NCI-H524 treated with DMSO at 0.1 percent for 48 hours (cell line): ENCODE results near the gene TSPAN17.
A peak's percentile ranks its signal among the peaks of the same experiment; 100 is the strongest.

ENCODE experiments used
- DNase-seq: peaks from one replicate; lab custom pipeline; 2025; lab: John Stamatoyannopoulos, UW

The TSPAN17 gene

DNA sequence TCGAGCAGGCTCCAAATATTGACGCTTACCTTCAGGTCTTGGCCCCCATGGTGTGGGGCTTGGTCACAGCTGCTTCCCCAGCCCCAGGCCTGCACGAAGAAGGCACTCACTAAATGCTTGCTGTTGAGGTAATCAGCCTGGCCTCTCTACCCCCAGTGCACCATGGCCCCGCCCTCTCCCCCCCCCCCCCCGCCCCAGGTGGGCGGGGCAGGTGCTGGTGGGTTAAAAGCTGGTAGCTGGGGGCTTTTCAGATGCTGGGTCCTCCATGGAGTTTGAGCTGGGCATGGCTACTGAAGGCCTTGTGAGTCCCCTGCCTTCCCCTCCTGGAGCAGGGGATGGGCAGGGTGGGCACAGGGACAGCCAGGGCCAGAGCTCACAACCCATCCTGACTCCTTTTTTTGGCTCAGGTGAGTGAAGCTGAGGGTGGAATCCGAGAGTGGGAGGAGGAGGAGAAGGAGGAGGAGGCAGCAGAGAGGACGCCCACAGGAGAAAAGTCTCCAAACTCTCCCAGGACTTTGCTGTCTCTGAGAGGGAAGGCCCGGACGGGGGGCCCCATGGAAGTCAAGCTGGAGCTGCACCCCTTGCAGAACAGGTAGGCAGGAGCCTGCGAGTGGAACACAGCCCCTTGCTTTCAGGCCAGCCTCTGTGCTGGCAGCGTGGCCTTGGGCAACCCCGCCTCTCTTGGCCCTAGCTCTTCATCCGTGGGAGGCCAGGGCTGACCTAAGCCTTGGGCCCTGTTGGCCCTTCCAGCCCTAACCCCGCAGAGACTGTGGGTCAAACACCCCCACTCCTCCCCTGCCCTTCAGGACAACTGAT lies 4.4 kb upstream of the TSPAN17 start:
- DNase-seq, result no peak

DNA sequence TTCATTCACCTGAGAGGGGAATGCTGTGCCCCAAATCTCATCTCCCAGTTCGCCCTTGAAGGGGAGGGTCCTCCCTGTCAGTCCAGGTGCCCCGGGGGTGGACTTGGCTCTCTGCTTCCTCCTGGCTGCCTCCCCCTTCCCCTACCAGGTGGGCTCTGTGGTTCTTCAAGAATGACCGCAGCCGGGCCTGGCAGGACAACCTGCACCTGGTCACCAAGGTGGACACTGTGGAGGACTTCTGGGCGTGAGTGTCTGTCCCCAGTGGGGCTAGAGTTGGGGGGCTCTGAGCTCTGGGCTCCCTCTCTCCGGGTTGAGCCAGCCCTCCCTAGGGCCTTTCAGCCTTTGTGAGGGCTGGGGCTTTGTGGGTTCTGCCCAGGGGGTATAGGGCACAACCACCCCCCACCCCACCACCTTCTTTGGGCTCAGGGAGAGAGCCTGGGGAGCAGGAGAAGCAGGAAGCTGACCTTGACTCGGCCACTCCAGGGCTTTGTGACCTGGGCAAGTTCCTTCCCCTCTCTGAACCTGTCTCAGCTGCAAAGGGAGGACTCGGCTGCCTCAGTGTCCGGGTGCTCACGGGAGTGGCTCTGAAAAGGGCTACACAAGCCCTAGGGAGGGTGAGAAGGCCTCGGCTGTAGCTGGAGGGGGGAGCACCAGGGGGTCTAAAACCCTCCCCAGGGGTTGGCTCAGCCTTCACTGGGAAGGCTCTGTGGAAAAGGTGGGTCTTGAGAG lies 3.6 kb upstream of the TSPAN17 start:
- no peak for DNase-seq

DNA sequence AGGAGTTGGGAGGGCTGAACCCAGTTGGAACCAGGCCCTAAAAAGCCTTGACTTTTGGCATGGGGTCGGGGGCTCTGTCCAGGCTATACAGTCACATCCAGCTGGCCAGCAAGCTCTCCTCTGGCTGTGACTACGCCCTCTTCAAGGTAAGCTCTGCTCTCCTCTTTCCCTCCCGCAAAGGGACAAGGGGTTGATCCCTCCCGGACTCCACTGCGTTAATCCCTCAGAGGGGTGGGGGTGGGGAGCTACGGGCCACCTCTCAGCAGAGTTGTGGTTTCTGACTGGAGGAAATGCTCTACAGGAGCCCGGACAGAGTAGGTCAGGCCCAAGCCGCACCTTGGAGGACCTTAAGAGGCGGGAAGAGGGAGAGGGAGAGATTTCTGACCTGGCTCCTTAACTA lies 3.0 kb upstream of the TSPAN17 start:
- no peak for DNase-seq

DNA sequence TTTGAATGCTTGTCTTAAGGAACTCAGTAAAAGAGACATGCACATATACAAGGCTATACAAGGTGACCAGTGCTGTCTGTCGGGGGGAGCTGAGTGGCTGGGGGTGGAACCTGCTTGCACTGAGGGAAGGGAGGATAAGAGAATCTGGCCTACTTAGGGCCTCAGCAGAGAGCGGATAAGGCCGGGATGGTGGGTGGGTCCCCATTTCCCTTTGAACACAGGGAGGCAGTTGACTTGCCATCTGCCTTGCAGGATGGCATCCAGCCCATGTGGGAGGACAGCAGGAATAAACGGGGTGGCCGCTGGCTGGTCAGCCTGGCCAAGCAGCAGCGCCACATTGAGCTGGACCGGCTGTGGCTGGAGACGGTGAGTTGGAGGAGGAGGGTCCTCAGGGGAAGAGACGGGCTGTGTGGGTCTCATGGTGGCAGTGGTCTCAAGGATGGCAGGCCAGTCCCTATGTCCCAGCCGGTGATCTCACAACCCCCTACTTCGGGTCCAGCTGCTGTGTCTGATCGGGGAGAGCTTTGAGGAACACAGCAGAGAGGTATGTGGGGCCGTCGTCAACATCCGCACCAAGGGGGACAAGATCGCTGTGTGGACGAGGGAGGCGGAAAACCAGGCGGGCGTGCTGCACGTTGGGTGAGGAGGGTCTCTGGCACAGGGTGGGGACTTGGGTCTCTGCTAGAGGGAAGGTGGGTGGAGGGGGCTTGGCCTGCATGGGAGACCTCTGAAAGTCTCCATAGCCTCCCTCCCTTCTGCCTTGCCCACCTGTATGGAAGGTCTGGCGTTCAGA lies 2.2 kb upstream of the TSPAN17 start:
- no peak for DNase-seq

DNA sequence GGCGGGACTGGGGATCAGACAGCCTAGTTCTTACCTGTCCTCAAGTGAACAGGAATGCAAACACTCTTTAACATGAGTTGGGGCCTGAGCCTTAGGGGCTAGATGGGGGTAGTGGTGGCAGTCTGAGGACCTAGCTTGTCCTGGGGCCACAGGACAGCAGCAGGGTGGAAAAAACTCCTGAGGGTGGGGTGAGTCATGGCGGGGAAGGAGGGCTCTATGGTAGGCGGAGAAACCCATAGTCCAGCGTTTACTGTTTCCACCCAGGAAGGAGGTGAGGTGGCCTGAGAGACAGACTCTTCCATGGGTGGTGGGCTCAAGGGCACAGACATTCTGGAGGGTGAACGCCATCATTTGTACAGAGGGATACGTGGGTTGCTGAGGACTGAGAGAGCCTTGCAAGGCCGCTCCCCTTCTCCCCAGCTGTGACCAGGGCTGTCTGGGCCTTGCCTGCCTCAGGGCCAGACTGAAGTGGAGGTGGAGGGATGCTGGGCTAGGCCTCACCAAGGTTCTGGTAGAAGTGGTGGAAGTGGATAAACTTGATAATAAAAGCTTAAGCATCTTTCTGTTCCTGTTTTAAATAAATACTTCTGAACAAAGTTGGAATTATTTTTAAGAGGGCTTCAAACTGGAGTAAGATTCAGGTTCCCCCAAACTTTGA lies 1.1 kb upstream of the TSPAN17 start:
- no peak for DNase-seq

DNA sequence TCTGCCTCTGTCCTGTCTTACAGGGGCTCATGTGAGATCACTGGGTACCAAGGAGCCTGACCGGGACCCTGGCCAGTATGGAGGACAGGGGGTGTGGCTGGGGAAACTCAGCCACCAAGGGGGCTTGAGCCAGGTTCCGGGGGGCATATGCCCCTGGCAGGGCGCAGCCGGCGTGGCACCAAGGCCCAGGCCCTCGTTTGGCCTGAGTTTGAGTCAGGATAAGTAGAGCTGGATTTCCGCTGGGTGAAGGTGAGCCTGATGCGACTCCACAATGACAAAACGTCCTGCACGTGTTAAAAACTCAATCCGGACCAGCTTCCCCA lies 616 bp upstream of the TSPAN17 start:
- no peak for DNase-seq

DNA sequence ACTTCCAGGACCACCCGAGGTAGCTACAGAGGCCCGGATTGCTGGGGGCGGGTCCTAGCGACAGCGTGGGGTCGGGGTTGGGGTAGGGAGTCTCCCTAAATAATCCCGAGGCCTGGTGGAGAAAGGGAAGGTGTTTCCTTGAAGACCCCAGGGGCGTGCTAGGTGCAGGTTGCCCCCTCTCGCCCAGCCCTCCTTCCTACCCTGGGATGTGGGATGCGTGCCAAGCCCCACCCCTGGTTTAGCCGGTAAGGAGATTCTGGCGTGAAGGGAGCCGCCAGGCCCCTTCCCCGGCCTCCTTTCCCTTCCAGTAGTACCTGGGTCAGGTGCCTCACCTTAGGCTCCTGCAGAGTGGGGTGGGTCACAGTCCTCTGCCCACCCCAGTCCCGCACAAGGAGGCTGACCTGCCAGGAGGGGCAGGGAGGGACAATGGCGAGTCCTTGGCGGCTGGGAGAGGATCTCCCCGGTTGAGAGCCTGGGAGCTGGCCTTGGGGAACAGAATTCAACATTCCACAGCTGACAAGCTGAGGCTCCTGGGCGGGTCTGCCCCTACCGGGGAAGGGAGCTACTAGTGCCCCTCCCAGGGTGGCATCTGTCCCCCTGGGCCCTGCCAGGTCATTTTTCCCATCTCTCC lies 674 bp downstream of the TSPAN17 start:
- no peak for DNase-seq

DNA sequence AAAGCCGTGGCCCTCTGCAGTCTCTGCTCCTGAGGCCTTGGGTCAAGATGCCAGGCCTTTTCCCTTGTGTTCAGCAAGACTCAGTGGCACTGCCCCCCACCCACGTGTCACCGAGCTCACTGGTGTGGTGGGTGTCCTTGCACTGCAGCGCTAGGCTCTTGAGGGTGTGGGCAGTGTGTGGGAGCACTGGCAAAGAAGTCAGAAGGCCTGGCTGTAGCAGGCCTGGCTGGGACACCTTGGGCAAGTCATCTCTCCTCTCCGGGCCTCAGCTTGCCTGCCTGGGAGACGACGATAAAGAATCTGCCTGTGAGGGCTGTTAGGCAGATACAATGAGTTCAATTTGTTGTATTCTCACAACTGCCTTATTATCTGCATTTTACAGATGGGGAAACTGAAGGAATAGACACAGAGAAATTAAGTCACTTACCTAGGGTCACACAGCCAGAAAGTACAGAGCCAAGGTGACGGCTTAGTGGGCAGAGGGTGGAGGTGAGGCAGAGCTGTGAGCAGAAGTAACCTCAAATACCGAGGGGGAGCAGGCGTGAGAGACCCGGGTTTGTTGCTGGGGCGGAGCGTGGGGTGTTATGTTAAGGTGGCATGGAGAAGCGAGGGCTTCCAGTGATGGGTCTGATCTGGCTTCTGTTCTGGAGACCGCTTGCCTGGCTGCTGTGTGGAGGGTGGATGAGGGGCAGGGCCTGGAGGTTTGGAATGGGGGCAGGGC lies 1.4 kb downstream of the TSPAN17 start:
- DNase-seq, result no peak

DNA sequence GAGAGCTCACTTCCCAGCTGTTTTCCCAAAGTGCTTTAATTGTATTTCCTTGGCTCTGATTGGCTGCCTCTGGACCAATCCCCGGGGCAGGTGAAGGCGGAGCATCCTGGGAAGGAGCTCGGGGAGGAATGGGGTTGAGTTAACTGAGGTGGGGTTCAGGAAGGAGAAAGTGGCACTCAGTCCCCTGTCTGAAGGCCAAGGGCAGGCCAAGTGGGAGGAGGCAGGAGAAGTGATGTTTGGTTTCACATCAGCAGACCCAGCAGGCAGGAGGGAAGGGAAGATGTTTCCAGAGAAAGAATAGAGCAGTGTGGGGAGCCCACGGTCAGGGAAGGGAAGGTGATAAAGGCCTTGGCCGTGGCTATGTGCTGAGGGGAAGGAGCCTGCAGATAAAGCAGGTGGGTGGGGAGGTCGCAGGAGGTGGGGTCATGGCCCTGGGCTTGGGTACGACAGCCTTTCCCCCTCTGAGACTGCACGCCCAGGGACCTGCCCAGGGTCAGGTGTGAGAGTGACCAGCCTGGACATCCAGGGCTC lies 3.1 kb downstream of the TSPAN17 start:
- no peak for DNase-seq

DNA sequence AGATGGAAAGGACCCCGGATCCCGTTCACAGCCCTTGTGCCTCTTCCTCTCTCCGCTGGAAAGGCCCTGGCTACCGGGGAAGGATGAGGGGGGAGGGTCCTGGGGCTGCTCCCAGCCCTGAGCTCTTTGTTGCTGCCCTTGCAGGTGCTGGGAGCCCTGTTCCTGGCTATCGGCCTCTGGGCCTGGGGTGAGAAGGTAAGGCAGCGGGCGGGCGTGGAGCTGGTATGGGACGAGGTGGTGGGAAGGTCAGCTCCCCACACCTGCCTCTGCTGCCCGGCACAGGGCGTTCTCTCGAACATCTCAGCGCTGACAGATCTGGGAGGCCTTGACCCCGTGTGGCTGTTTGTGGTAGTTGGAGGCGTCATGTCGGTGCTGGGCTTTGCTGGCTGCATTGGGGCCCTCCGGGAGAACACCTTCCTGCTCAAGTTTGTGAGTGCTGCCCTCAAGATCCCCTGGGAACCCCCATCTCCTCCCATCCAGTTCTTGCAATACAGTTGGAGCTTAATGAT lies 4.2 kb downstream of the TSPAN17 start:
- DNase-seq, result no peak

DNA sequence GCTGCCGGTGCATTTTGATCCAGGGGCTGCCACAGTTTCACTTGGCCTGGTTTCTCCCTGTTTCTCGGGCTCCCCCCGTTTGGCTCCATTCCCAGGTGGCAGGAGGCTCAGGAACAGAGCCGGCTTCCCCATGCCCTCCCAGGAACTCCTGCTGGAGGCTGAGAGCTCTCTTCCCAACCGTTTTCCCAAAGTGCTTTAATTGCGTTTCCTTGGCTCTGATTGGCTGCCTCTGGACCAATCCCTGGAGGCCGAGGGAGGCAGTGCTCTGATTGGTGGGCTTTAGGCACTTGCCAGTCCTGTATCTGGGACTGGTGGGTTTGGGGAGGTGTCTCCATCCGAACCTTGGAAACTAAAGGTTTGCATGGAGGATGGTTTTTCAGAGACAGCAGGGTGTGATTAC lies 4.9 kb downstream of the TSPAN17 start:
- peak; percentile 53 for DNase-seq

DNA sequence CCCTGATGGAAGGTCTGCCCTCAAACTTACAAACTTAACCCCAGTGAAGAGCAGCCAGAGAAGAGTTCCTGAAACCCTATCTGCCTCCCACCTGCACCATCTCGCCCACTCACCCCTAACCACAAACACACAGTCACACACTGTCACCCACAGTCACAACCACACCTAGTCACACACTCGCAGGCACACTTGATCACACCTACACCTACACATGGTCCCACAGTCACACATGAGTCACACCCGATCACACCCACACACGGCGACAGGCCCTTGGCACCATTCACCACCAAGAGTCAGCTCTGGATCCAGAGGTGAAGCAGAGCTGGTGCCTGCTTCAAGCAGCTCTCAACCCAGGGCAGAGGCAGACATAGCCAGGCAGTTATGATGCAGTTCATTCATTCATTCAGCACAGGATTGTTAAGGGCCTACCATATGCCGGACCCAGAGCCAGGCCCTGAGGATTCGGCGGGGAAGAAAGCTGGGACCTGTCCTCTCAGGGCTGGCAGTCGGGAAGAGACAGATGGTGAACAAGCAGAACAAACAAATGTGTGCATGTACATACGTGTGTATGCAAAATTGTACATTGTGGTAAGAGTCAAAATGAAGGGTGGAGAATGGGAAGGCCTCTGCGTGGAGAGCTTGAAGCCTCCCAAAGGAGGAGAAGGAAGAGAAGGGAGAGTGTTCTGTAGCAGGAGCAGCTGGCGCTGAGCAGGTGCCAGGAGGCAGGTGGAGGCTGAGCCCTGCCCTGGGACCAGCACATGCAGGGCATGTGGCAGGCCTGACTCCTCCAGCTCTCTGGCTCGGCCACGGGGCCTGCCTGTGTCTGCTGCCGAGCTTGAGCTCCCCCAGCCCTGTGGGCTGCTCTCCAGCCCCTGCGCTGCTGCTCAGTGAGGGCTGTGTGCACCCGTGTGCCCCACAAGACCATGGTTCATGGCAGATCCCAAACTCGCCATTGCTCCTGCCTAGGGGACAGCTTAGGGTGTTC lies 6.4 kb downstream of the TSPAN17 start:
- DNase-seq, result no peak

DNA sequence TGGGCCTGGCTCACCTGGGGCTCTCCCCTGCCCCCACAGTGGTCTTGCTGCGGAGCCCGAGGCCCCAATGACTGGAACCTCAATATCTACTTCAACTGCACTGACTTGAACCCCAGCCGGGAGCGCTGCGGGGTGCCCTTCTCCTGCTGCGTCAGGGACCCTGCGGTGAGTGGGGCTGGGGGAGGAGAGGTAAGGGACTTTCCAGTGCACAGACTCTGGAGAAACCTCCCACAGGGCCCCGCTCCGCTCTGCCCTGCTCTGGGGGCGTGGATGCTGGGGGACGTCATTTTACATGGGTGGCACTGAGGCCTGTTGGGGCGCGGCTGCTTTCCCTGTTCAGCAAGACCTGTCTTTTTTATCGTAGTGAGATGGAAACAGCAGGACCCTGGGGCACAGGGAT lies 7.6 kb downstream of the TSPAN17 start:
- DNase-seq, result no peak

DNA sequence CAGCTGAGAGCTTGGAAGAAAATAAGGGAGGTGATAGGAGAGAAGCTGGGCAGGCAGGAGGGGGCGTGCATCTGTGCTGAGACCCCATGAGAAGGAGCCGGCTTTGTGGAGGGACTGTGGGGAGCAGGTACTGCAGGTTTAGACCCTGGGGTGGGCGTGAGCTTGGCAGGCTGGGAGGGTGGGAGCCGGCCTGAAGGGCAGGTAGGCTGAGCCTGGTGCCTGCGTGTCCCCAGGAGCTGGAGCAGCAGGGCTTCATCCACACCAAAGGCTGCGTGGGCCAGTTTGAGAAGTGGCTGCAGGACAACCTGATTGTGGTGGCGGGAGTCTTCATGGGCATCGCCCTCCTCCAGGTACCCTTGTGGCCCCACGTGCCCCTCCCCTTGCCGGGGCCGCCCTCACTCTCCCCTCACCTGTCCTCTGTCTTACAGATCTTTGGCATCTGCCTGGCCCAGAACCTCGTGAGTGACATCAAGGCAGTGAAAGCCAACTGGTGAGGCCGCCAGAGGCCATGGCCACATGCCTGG lies 9.2 kb downstream of the TSPAN17 start:
- DNase-seq, result no peak

DNA sequence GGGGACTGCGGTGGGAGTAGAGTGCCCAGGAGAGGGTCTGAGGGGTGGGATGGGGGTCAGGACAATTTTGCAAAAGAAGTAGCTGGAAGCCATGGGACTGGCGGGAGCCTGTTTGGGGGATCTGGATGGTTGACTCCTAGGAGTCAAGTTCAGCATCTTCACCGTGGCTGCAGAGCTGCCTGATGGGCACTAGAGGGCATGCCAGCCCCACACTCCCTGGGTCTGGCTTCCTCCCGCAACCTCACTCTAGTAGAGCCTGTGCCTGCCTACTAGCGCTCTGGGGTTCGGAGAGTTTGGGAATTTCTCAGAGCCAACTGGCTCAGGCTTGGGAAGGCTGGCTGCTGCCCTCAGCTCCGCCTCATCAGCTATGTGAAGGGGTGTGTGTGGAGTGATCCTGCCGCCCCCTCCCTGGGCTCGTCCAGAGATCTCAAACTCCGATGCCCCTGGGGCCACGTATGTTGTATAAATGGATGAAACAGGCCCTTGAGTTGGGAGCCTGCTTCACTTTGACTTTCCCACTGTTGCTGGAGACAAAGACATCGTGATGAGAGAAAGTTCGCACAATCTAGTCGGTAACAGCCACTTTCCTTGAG lies 10.8 kb downstream of the TSPAN17 start:
- no peak for DNase-seq

DNA sequence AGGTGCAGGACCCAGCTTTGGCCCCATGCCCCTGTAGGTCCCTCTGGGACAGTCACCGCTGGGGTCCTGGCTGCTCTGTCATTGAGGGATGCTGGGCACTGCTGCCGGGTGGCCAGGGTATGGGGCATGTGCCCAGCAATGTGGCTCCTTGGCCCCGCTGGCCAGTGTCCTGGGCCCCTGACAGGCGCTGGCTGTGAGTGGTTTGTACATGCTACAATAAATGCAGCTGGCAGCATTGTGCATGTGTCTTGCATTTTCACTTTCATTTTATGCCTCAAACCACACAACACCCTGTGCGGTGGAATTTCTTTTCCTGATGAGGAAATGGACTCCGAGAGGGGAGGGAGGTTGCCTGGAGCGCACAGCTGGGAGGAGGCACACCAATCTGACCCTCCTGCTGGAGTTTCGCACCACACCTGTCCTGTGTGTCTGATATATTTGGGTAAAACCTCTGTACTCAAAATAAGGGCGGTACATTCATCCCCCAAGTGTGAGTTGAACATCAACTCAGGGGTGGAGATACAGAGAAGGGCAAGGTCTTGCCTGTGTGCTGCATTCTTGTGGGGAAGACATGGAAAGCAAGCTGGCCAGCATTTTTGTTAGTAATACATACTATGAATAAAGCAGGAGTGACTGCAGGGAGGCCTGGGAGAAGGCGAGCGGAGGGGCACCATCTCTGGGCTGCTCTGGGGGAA lies 11.7 kb downstream of the TSPAN17 start:
- no peak for DNase-seq

DNA sequence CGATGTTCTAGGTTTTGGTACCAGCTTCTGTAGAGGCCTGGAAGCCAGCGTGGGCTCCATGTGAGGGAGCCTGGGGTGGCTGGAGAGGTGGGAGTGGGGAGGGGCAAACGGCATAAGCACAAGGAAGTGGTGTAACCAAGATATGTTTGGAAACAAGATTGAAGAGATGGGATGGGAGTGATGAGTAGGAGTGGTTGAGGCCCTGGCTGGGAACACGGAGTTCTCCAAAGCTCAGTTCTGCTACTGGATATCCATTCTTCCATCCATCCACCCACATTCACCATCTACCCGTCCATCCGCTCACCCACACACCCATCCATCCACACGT lies 12.2 kb downstream of the TSPAN17 start:
- no peak for DNase-seq

DNA sequence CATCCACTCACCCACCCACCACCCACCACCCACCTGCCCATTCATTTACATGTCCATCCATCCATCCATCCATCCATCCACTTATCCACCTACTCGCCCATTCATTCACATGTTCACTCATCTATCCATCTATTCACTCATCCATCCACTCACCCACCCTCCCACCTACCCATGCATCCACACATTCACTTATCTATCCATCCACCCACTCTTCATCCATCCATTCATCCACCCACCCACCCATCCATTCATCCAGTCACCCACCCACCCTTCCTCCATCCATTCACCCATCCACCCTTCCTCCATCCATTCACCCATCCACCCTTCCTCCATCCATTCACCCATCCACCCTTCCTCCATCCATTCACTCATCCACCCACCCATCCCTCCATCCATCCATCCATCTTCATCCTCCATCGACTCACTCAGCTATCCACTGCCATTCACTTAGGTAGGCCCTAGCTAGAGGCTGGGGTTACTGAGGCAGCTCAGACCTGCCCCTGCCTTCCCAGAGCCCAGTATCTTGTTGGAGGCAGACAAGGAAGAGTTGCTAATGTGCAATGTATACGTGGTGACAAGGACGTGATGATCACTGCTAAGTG lies 12.7 kb downstream of the TSPAN17 start:
- DNase-seq, result no peak
